Activated CD4-positive, alpha-beta T cell treated with anti-CD3 and anti-CD28 coated beads, Interleukin-2, Interleukin-4, amounts not matched to agents 100 ng/mL and 50 ng/mL, durations not matched to agents 16 hours and 8 hours (primary cell): Measurements from ENCODE around the gene SINHCAF.
"Not testable (repeated sequence)": the region's sequence is repeated elsewhere in the genome, so short reads cannot be mapped to it uniquely, and the experiment has no call there.

Experiments used
- DNase-seq: peaks from one replicate; pipeline ENCODE4 v3.0.0-alpha.2; 2020; ENCODE audit warnings: low spot score

The SINHCAF gene

DNA sequence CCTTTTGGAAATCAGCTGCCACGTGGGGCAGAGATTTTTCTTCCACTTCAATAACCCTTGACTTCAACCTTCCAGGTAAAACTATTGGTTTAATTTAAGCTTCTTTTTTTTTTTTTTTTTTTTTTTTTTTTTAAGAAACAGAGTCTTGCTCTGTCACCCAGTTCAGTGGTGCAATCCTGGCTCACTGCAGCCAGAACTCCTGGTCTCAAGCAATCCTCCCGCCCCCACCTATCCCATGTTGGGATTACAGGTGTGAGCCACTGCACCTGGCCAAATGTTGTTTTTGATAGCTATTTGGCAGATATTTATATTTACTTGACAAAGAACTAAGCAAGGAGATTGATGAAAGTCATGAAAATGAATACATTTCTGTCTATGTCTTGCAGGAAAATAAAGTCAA, 65.1 kb downstream of the SINHCAF start:
- no peak for DNase-seq

DNA sequence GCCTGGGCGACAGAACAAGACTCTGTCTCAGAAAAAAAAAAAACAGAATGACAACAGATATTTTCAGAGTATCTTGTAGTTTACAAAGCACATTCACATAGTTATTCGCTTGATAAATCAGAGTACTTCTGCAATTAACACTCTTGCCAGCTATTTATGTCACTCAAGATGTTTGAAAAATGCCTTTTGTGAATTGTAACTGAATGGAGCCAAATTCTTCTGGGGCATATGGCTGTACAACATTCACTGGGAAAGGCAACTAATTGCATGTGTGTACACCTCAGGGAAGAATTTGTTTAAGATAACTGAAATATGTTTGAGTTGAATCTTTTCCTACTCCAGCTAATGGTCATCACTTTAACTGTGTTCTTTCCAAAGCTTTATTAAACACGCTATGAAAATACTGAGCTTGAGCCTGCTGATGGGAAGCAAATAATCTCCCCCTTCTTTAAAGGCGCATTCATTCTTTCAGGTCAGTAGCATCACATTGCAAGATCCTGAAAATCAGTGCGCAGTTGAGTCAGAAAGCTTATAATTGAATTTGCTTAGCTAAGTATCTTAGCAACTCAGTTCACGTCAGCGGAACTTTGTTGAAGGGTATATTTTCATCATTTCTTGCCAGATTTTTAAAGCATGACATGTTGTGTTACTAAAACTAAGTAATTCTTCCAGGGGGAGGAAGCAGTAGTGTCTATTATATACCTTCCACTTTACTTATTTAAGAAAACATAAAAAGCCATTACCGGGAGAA, 66.6 kb downstream of the SINHCAF start:
- DNase-seq, result no peak

GRCh38 chr12:31257784-31258183, 68.2 kb downstream of the SINHCAF start:
- no peak for DNase-seq

GRCh38 chr12:31251707-31252611, 74.0 kb downstream of the SINHCAF start:
- DNase-seq, result not testable (repeated sequence)

- no peak for DNase-seq
Measured at GRCh38 chr12:31250179-31250578, 75.8 kb downstream of the SINHCAF start.

DNA sequence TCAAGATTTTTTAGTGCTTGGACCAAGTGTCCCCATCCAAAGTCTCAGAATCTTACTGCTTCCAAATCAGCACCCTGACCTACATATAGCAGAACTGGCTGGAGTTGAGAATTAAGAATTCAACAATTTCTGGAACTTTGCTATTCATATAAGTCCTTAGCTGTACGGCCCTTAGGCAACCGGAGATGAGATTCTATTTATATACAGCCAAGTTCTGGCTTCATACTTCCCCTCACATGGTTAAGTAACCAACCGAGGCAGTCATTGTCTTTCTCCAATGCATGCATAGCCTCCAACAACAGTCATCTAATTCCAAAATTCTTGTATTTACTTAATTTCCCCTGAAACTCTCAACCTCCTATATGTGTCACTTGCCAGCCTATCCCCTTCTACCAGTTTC, 76.6 kb downstream of the SINHCAF start:
- no peak for DNase-seq

GRCh38 chr12:31248815-31249214, 77.1 kb downstream of the SINHCAF start:
- DNase-seq, result no peak

DNA sequence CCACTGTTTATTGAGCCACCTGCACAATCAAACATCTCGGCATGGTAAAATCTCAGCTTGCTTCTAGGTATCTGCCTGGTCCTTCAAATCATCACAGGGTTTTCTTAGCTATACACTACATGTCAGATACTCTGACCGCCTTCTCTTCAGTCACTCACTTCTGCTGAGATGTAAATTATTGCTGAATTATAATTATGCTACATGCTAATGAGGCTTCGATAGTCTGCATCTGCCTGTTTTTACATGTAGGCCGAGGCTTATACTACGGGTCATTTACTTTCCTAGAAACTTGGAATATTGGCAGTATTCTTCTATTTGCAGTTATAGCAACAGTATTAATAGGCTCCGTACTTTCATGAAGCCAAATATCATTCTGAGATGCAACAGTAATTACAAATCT, 77.6 kb downstream of the SINHCAF start:
- no peak for DNase-seq

- no peak for DNase-seq
Measured at GRCh38 chr12:31246470-31246850, 79.5 kb downstream of the SINHCAF start.

GRCh38 chr12:31245822-31246469, 80.0 kb downstream of the SINHCAF start:
- DNase-seq, result no peak

GRCh38 chr12:31242418-31242817, 83.5 kb downstream of the SINHCAF start:
- not testable (repeated sequence) for DNase-seq

DNA sequence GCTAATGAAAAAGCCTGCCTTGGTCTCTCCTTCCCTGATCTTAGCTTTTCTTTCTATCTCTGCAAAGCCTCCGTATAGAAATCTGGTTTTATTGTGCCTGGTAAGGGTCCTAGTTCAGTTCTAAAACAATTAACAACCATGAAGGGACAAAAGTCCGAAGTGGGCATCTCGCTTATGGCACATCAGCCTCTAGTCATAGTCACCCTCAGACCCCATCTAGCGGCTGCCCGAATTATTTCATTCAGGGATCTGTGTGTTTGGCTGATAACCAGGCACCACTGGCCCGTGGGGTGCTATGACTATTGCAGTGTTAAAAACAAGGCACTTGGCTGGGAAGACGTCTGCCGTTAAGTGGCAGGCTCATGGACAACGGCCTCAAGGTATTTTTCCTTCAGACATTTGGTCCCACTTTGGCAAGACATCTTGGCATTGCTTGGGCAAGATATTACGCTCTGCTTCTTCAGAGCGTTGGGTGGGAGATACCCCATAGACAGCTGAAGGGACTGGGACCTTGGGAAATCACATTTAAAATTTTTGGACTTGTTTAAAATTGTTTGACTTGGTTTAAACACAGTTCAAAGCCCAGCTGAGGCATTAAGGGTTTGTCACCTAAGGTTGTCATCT, 87.1 kb downstream of the SINHCAF start:
- peak; percentile 63 for DNase-seq

- DNase-seq, result not testable (repeated sequence)
Measured at GRCh38 chr12:31238333-31238732, 87.6 kb downstream of the SINHCAF start.

GRCh38 chr12:31236998-31237637, 88.8 kb downstream of the SINHCAF start:
- DNase-seq, result no peak

DNA sequence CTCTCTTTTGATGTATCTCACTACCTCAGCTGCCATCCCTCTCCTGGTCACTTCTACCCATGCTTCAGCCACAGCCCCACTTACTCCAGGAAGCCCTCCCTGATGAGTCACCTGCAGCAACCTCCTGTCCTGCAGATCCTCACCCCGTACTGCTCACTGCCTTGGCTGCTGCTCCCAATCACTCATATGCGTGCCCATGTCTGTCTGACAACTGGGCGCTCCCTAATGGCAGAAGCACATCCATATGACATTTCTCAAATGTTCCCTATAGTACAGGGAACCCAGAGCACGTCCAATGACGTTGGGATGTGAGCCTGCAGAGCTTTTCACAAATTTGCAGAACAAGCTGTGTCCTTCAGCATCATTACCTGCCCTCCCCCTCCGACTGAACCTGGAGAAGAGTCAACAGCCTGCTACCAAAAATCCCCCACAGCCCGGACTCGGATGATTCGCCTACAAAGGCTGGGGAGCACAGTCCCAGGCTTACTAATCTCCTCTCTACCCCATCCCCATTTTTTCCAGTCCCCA, 90.0 kb downstream of the SINHCAF start:
- no peak for DNase-seq

- DNase-seq, result no peak
Measured at GRCh38 chr12:31234955-31235867, 90.7 kb downstream of the SINHCAF start.

- no peak for DNase-seq
Measured at GRCh38 chr12:31234053-31234840, 91.7 kb downstream of the SINHCAF start.

DNA sequence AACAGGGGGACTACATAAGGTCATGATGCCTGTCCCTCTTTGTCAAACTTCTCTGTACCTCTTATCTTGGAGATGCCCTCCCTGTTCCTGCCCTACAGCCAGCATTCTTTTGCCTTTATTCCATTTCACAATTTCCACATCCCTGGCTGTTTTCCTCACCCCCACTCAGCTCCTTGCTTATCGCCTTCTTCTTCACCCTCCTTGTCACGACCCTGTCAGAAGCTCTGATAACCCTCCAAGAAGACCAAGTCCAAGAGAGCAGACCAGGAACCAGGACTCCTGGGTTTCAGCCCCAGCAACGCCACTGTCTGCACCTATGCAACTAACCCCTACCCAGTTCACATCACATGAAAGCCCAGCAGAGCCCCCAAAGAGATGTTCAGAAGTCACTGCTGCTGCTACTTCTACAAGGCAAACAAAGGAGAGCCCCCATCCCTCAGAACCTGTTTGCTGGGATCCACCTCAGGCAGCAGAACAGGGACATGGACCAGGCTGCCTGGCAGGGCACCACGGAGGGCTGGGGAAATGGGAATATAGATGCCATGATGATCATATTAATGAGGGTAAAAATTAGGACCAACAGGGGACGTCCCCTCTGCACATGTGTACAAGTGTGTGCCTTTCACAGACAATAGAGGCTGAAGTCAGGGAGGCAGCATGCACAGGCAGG, 92.8 kb downstream of the SINHCAF start:
- no peak for DNase-seq

DNA sequence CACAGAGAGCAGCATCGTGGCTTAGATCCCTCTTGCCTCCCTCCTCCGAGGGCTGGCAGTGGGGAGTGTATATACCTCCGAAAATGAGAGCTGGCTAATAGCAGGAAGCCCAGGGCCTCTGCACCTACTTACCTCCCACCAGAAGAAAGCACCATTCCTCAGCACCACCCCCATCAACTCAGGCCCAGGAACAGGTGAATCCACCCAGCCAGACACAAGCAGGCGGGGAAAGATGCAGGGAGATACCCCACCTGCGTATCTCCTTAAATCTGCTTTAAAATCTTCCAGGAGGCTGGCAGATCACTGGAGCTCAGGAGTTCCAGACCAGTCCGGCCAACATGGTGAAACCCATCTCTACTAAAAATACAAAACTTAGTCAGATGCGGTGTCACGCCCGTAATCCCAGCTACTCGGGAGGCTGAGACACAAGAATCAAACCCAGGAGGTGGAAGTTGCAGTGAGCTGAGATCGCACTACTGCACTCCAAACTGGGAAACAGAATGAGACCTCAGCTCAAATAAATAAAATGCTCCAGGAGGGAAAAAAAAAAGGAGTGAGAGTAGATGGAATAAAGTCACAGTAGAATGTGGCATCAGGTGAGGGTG, 93.5 kb downstream of the SINHCAF start:
- no peak for DNase-seq
